ENCODE measurements around the gene RAD51AP2. TPM values are rescaled to one million over a fixed set of nuclear protein-coding genes. Genes with fewer than 3 reads are reported as not detected.

Gene RAD51AP2
- total RNA-seq, 2 donors from 2014 or later = 4.2 TPM; not detected in 1

GRCh38 chr2:17540813-17541530 lies 22.7 kb upstream of the RAD51AP2 start:
- intact Hi-C loops (cut with DNase I) = no loop called here
- WGBS = 1% methylated on average over 21 of the region's 21 CpGs
- H3K9me3 ChIP-seq = no peaks in the 10 kb centered on the region
- no peak for DNase-seq (ENCODE audit: low spot score)
- TF ChIP-seq CTCF (IDR thresholded peaks at IDR 0.05) (no peak), POLR2AphosphoS5 (IDR thresholded peaks at IDR 0.05) (no peak), POLR2A (IDR thresholded peaks at IDR 0.05) (no peak)
- peaks cover 15% of the 10 kb centered on the region for H3K27me3 ChIP-seq (replicated peaks; ENCODE audit: insufficient read depth)
- H3K27ac ChIP-seq = no peak overlapping the region
- H3K36me3 ChIP-seq = no peaks in the 10 kb centered on the region
- peaks cover 3% of the 10 kb centered on the region for H3K4me1 ChIP-seq (replicated peaks)
- H3K4me3 ChIP-seq = peak overlapping the region; percentile 20 to 29

DNA sequence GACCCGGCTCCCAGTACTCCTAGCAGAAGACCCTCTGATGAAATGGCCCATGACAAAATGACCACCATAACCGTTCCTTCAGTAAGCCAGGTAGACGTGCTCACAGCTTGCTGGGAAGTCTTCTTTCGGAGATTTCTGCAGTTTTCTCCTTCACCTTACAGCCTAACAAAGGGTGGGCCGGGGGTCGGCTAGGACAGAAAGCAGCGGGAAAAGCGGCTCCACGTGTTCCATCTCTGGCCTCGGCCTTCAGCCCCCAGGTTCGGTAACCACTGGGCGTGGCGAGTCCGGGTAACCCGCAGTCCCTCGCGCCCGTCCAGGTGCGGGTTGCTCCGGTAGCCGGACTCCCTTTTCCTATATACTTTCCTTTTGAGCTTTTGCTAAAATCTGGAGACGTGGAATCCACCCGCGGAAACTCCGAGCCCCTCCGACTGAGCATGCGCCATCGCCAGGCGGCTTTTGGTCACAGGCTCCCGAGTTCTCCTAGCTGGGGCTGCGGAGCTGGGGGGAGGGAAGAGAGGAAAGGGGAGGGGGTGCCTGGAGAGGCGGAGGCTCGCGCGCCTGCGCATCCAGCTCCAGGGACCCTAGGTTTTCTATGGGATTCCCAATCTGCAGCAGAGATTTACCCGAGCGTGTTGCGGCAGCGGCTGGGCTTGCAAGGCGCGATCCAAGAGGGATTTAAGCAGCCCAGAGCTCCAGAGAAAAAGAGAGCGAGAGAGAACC lies 22.0 kb upstream of the RAD51AP2 start, which contains the start of gene VSNL1:
VSNL1 (plus strand) TSS at position 604 of the 720 bp plus-strand sequence. CDS start 51,379 bp downstream, outside the sequence.
- Histone ChIP-seq H3K36me3 (no peaks in the 10 kb centered on the region), H3K4me3 (peak within 1 kb of the TSS; percentile 20 to 29), H3K27me3 (replicated peaks; ENCODE audit: insufficient read depth) (peaks cover 15% of the 10 kb centered on the region), H3K9me3 (no peaks in the 10 kb centered on the region), H3K27ac (peak within 1 kb of the TSS; percentile 52 to 67), H3K4me1 (replicated peaks) (peaks cover 3% of the 10 kb centered on the region)
- DNase-seq (ENCODE audit: low spot score) = peak; percentile 85
- TF ChIP-seq POLR2A (IDR thresholded peaks at IDR 0.05) (peak; percentile 45), POLR2AphosphoS5 (IDR thresholded peaks at IDR 0.05) (peak; percentile 64), CTCF (IDR thresholded peaks at IDR 0.05) (peak in 1 of 4 experiments; percentile 9)
- WGBS = under 1% methylated on average over 43 of the region's 43 CpGs
- intact Hi-C loops (cut with DNase I) = no loop called here

DNA sequence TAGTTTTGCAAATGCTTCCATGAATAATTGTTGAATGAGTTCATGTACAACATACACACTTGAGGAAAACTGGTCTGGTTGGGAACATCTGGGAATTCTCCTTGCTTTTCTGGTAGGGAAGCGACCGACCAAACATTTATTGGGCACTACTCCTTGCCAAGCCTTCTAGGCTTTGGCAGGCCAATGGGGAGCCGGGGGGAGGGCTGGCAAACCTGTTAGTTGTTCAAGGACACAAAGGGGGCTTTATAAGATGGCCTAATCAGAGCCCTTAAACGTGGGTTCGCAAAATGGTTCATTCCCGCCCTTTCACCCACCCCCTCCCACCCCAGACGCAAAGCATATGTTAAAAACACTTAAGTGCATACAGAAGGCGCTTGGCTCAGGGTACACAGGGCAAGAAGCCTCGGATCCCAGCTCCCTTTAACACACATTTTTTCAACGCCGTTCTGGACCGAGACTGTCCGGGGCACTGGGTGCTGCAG lies 21.4 kb upstream of the RAD51AP2 start:
- DNase-seq (ENCODE audit: low spot score) = no peak
- Histone ChIP-seq H3K36me3 (no peaks in the 10 kb centered on the region), H3K27ac (peak overlapping the region; percentile 52 to 67), H3K27me3 (replicated peaks; ENCODE audit: insufficient read depth) (peaks cover 15% of the 10 kb centered on the region), H3K9me3 (no peaks in the 10 kb centered on the region), H3K4me1 (replicated peaks) (peaks cover 3% of the 10 kb centered on the region), H3K4me3 (peak overlapping the region; percentile 20 to 29)
- TF ChIP-seq POLR2A (IDR thresholded peaks at IDR 0.05) = no peak
- intact Hi-C loops (cut with DNase I) = no loop called here
- 5% methylated on average over 10 of the region's 13 CpGs for WGBS

- peaks cover 15% of the 10 kb centered on the region for H3K27me3 ChIP-seq (replicated peaks; ENCODE audit: insufficient read depth)
- H3K4me3 ChIP-seq = peak overlapping the region; percentile 20 to 29
- peak; percentile 80 for DNase-seq (ENCODE audit: low spot score)
- WGBS = 1% methylated on average over 47 of the region's 52 CpGs
- H3K27ac ChIP-seq = peak overlapping the region; percentile 52 to 67
- intact Hi-C loops (cut with DNase I) = no loop called here
- no peaks in the 10 kb centered on the region for H3K9me3 ChIP-seq
- no peaks in the 10 kb centered on the region for H3K36me3 ChIP-seq
- TF ChIP-seq POLR2AphosphoS5 (IDR thresholded peaks at IDR 0.05) (peak; percentile 32), CTCF (IDR thresholded peaks at IDR 0.05) (peak in 2 of 4 experiments; percentile 3 to 26), POLR2A (IDR thresholded peaks at IDR 0.05) (peak; percentile 55)
- H3K4me1 ChIP-seq (replicated peaks) = peaks cover 3% of the 10 kb centered on the region
Measured at GRCh38 chr2:17538844-17539554, 20.8 kb upstream of the RAD51AP2 start.
